C4-2B (cell line): ENCODE measurements around the gene LENG9.
A peak's percentile ranks its signal among the peaks of the same experiment; 100 is the strongest.

Experiments used
- CTCF ChIP-seq: fragments of 450-650 bp; conservative IDR thresholded peaks from 2 replicates; pipeline ENCODE4 v1.5.1; 2017; ENCODE audit warnings: mild to moderate bottlenecking
- ZFX ChIP-seq: fragments of 450-650 bp; IDR thresholded peaks from 2 replicates; pipeline ENCODE4 v1.6.1; 2017

DNA sequence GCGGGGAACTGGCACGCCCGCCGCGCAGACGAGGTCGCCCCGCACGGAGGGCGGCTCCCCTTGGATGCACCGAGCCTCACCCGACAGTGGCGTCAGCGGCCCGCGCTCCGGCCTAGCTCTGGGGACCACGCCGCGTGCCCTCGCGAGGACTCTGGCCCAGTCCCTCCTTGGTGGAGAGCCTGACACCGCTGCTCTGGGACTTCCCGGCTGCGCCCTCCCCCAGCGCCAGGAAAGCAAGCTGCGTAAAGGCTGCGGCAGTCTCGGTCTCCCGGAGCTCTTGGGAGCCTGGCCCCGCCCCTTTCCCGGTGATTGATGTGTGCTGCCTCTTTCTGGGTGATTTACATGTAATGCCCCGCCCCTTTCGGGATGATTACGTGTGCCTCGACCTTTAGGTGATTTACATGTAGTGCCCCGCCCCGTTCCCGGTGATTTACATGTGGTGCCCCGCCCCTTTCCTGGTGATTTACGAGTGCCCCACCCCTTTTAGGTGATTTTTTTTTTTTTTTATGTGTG, at the start of gene LENG9:
- TF ChIP-seq CTCF = no peak
- peak; percentile 55; the same call in 1 of the 2 replicates for TF ChIP-seq ZFX
